IPS-NIHi7 (cell line): ENCODE data around the gene MECP2.
"Not testable (repeated sequence)": the region's sequence is repeated elsewhere in the genome, so short reads cannot be mapped to it uniquely, and the experiment has no call there.

Experiments used
- DNase-seq: peaks from one replicate; pipeline ENCODE4 v3.0.0; 2012; ENCODE audit warnings: mixed read lengths; ENCODE audit errors: extremely low spot score

The MECP2 gene

GRCh38 chrX:153993079-153993478 lies 104.4 kb downstream of the MECP2 start:
- no peak for DNase-seq

GRCh38 chrX:153992180-153992579 lies 105.3 kb downstream of the MECP2 start:
- no peak for DNase-seq

GRCh38 chrX:153991013-153991580 lies 106.4 kb downstream of the MECP2 start:
- no peak for DNase-seq

DNA sequence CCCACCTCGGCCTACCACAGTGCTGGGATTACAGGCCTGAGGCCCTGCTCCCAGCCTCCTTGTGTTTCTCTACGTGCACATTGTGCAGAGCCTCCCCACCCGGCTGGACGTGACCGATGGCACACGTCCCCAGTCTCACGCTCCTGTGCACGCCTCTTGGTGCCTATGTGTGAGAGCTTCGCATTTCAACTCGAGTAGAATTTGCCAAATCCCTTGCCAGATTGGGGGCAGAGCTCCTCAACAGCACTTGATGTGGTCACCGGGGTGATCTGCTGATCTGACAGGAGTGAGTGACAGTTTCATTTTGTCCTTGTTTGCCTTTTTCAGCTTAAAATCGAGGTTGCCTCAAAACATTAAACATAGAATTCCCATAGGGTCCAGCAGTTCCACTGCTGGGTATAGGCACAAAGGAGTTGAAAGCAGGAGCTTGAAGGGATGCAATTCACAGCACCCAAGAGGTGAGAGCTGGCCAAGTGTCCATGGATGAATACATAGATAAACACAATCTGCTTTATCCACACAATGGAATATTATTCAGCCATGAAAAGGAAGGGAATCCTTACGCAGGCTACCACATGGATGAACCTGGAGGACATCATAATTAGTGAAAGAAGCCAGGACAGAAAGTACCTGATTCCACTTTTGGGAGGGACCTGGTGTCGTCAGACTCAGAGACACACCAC lies 107.4 kb downstream of the MECP2 start:
- DNase-seq, result no peak

GRCh38 chrX:153988493-153988892 lies 109.0 kb downstream of the MECP2 start:
- no peak for DNase-seq

DNA sequence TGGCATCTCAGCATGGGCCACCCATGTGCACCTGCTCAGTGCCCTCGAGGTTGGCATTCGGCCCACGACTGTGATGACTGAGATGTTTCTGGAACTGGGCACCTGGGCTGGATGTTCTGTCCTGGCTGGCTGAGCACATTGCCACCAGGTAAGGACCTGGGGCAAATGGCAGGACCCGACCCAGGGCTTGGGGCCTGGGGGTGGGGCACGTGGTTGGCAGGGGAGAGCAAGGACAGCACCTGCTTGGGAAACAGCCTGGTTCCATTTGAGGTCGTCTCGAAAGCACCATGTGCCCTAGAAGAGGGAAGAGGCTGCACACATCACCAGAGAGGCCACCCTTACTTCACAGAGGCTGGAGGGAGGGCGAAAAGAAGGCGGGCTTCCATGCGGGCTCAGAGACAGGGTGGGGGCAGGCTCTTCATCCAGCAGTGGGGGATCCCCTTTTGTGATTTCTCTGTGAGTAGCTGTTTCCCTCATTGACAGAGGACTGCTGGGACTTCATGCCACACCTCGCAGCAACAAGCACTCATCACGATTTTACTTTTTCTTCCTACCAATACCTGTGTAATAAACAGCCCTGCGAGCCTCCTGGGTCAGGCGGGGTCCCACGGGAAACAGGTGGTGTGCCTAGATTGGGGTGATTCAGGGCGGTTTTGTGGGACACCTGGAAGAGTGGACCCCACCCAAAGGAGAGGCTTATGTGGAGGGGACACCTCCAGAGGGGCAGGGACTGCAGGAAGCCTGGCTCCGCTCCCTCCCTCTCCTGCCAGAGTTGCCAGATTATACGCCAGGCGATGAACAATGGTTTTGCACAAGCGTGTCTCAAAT lies 113.0 kb downstream of the MECP2 start:
- no peak for DNase-seq

DNA sequence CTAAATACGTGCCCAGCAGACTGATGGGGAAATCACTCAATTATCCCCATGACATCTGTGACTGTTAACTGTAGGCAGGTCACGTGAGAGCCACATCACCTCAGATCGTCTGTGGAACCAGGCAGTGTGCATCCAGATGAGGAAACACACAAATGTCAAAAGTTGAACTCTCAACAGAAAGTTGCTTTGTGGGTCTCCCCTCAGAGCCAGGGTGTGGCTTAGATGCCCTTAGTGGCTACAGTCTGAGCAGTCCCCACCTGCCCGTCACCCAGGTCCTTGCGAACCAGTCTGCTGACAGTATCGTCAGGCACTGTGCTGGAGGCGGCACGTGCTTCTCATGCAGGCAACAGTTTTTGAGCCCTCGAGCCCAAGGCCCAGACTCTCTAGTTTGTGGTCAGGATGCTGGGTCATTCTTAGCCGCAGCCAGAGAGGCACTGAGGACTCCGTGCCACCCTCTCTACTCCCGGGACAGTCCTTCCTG lies 114.2 kb downstream of the MECP2 start:
- no peak for DNase-seq

GRCh38 chrX:153981771-153982533 lies 115.6 kb downstream of the MECP2 start:
- DNase-seq, result no peak

DNA sequence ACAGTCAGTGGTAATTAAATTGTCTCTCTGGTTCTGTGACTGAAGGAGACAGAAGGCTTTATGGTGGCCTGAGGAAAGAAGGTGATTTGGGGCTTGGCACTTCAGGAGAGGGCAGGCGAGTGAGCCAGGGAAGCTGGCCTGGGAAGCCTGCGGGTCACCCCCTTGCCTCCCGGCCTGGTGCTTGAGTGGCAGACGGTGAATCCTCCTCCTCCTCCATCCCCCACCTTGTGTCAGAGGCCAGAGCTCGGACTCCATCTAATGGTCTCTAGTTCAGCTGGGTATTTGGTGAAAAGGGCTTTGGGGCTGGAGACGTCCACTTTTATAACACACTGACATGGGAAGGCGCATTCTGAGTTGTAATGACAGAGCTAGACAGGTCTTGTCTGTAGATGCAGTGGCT lies 116.3 kb downstream of the MECP2 start:
- no peak for DNase-seq

- not testable (repeated sequence) for DNase-seq
These were observed 117.1 kb downstream of the MECP2 start for GRCh38 chrX:153980394-153980793.

- no peak for DNase-seq
These were observed 122.7 kb downstream of the MECP2 start for GRCh38 chrX:153974726-153975286.

GRCh38 chrX:153974003-153974725 lies 123.4 kb downstream of the MECP2 start:
- DNase-seq, result no peak

GRCh38 chrX:153973127-153974002 lies 124.2 kb downstream of the MECP2 start:
- no peak for DNase-seq

DNA sequence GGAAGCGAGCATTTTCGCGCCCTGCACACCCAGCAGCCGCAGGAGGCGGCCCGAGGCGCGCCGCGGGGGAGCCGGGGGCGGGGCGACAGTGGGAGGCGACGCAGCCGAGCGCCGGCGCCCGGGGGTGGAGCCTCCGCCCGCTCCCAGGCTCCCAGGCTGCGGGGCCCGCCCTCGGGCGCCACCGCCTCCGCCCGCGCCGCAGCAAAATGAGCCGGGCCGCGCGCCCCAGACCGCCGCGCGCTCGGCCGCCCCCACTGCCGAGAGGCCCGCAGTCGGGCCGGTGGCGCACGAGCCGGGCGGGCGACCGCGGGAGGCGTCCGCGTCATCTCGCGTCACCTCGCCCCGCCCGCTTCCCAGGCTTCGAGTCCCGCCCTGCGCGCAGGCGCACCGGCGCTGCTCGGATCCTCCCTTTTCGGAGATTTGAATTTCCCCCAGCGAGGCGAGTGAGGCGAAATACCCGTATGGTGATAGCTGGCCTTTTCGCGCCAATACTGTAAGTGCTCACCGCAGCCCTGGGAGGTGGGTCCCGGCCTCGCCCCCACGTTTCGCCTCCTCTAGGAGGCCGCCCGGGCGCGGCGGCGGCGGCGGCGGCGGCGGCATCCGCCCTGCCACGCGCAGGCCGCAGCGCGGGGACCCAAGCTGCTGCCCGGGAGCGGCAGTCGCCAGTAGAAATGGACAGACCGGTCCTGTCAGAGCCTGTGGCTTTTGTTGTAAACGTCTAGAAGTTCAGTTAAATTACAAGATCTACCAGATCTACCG lies 125.0 kb downstream of the MECP2 start, which contains the start of gene TMEM187:
Gene TMEM187, plus strand, starts transcription at position 387 of the 759 bp plus-strand sequence. CDS start 9,309 bp downstream, outside the sequence.
- DNase-seq, result peak; percentile 80
